HL-60 (cell line): Measurements from ENCODE around the gene SAFB.

Experiments
- GABPA ChIP-seq: IDR thresholded peaks from 2 replicates; pipeline ENCODE4 v1.6.1; 2012; ENCODE audit warnings: low read depth
- POLR2AphosphoS5 ChIP-seq: IDR thresholded peaks from 2 replicates; pipeline ENCODE4 v1.6.1; 2012; ENCODE audit warnings: low read depth
- SPI1 ChIP-seq: IDR thresholded peaks from 2 replicates; pipeline ENCODE4 v1.6.1; 2012; ENCODE audit warnings: low read depth, mild to moderate bottlenecking, borderline replicate concordance
- TF ChIP-seq, protein P1 (sequence below): IDR thresholded peaks from one replicate; pipeline ENCODE4 v1.5.1; 2011; ENCODE audit warnings: low read length, control low read depth, inconsistent platforms; ENCODE audit not compliant: insufficient read depth
- TF ChIP-seq, protein P2 (sequence below): IDR thresholded peaks from 2 replicates; pipeline ENCODE4 v1.6.1; 2012; ENCODE audit warnings: low read depth; ENCODE audit not compliant: insufficient replicate concordance

DNA sequence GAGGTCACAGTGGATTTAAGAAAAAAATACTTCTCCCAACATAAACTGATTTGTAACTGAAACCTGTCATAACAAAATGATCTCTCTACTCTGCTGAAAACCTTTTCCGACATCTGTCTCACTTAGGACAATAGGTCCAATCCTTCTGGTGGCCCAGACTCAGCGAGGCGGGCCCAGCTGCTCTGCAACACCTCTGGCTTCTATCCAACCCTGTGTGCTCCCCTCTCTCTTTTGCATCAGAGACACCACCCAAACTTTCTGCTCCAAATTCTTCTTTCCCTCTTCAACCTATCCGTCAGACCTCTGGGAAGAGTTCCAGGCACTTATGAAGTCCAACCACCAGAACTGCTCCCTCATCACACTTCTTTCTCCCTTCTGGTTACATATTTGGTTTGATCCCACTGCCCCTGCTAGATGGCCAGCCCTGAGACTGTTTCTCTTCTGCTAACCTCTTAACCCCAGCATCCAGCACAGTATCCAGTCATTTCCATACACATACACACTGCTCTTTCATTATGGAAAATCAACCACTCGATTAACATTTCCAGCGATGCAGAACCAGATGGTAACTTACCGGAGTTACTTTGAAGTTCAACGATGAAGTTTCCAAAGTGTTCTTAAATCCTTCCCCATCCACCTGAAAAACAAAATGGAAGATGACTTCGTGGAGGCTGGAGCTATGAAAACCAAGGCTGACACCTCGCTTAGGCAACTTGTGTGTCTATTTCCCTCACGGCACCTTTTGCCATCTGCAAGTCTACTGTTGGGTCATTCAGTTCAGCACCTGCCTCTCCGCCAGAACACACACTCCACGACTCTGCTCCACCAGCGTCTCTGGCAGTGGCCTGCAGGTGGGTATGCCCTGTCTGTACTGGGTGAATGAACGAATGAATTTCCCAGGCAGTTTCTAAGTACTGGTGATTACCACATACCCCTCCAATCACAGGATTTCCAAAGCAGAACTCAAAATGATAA, 9.7 kb upstream of the SAFB start:
- TF ChIP-seq POLR2AphosphoS5, result no peak
- TF ChIP-seq, protein P1, sequence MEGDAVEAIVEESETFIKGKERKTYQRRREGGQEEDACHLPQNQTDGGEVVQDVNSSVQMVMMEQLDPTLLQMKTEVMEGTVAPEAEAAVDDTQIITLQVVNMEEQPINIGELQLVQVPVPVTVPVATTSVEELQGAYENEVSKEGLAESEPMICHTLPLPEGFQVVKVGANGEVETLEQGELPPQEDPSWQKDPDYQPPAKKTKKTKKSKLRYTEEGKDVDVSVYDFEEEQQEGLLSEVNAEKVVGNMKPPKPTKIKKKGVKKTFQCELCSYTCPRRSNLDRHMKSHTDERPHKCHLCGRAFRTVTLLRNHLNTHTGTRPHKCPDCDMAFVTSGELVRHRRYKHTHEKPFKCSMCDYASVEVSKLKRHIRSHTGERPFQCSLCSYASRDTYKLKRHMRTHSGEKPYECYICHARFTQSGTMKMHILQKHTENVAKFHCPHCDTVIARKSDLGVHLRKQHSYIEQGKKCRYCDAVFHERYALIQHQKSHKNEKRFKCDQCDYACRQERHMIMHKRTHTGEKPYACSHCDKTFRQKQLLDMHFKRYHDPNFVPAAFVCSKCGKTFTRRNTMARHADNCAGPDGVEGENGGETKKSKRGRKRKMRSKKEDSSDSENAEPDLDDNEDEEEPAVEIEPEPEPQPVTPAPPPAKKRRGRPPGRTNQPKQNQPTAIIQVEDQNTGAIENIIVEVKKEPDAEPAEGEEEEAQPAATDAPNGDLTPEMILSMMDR, result no peak
- no peak for TF ChIP-seq SPI1
- TF ChIP-seq, protein P2, sequence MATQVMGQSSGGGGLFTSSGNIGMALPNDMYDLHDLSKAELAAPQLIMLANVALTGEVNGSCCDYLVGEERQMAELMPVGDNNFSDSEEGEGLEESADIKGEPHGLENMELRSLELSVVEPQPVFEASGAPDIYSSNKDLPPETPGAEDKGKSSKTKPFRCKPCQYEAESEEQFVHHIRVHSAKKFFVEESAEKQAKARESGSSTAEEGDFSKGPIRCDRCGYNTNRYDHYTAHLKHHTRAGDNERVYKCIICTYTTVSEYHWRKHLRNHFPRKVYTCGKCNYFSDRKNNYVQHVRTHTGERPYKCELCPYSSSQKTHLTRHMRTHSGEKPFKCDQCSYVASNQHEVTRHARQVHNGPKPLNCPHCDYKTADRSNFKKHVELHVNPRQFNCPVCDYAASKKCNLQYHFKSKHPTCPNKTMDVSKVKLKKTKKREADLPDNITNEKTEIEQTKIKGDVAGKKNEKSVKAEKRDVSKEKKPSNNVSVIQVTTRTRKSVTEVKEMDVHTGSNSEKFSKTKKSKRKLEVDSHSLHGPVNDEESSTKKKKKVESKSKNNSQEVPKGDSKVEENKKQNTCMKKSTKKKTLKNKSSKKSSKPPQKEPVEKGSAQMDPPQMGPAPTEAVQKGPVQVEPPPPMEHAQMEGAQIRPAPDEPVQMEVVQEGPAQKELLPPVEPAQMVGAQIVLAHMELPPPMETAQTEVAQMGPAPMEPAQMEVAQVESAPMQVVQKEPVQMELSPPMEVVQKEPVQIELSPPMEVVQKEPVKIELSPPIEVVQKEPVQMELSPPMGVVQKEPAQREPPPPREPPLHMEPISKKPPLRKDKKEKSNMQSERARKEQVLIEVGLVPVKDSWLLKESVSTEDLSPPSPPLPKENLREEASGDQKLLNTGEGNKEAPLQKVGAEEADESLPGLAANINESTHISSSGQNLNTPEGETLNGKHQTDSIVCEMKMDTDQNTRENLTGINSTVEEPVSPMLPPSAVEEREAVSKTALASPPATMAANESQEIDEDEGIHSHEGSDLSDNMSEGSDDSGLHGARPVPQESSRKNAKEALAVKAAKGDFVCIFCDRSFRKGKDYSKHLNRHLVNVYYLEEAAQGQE, result no peak
- no peak for TF ChIP-seq GABPA
